OCI-LY1 (cell line): ENCODE measurements around the gene NHSL2.

Source experiments
- CTCF ChIP-seq: fragments of 200-600 bp; sonication (generic), shearing (Covaris generic); IDR thresholded peaks from 2 replicates; pipeline ENCODE4 v1.5.1; 2017; ENCODE audit warnings: mild to moderate bottlenecking, antibody characterized with exemption, low read length, moderate library complexity, mixed read lengths
- EZH2 ChIP-seq: fragments of 200-600 bp; sonication (generic), shearing (Covaris generic); IDR thresholded peaks from 2 replicates; pipeline ENCODE4 v1.8.0; 2017; ENCODE audit warnings: borderline replicate concordance, mixed run types, mild to moderate bottlenecking, antibody characterized with exemption, low read length, moderate library complexity, mixed read lengths

- TF ChIP-seq CTCF (no peak), EZH2 (no peak)
Observed at GRCh38 chrX:72031118-72031517, 120.5 kb downstream of the NHSL2 start.
